ENCODE measurements around the gene AGAP4. TPM values are rescaled to one million over a fixed set of nuclear protein-coding genes. Genes with fewer than 3 reads are reported as not detected.

Gene AGAP4
- total and polyA plus RNA-seq, 2 donors = 8.8 to 33.7 TPM

Other genes starting within 250 kb of the AGAP4 start
- 20.4 TPM for gene ZFAND4, start 174.7 kb downstream of the AGAP4 start, total RNA-seq
- 10.3 TPM for gene ZFAND4, start 174.7 kb downstream of the AGAP4 start, polyA plus RNA-seq
- gene WASHC2C, start 120.2 kb downstream of the AGAP4 start, total RNA-seq = 26.2 TPM
- gene WASHC2C, start 120.2 kb downstream of the AGAP4 start, polyA plus RNA-seq = 27.7 TPM
- 66.4 TPM for gene TIMM23, start 125.0 kb upstream of the AGAP4 start, total RNA-seq
- gene TIMM23, start 125.0 kb upstream of the AGAP4 start, polyA plus RNA-seq = 64.1 TPM
- 231 TPM for gene NCOA4, start 183.1 kb upstream of the AGAP4 start, total RNA-seq
- gene NCOA4, start 183.1 kb upstream of the AGAP4 start, polyA plus RNA-seq = 75.2 TPM
- gene MSMB, start 198.8 kb upstream of the AGAP4 start, total RNA-seq = 1.1 TPM
- gene MSMB, start 198.8 kb upstream of the AGAP4 start, polyA plus RNA-seq = 8.6 TPM